SK-N-SH (cell line): ENCODE data around the gene ITGAE. TPM values are rescaled to one million over a fixed set of nuclear protein-coding genes. Genes with fewer than 3 reads are reported as not detected.

Source experiments
- CTCF ChIA-PET: fragments of 300-600, 350-600 bp; formaldehyde crosslinking; extraction: SDS; loops from one replicate; lab custom pipeline; 2021; lab: Yijun Ruan, JAX
- POLR2A ChIA-PET: fragments of 350-600 bp; sonication (Branson Sonifier 250); formaldehyde crosslinking; extraction: SDS; loops from one replicate; lab custom pipeline; 2020; ENCODE audit warnings: antibody characterized with exemption, inconsistent platforms; lab: Yijun Ruan, JAX
- DNase-seq: peaks from one replicate; pipeline ENCODE4 v3.0.0; 2012
- H2AFZ ChIP-seq: fragments of 200-600 bp; sonication (generic); 2 replicates; pipeline ENCODE4 v1.8.1; 2016; ENCODE audit warnings: antibody characterized with exemption, mild to moderate bottlenecking, low read depth
- H3F3A ChIP-seq: fragments of 200-600 bp; sonication (generic); replicated peaks from 2 replicates; pipeline ENCODE3; 2016; ENCODE audit warnings: antibody characterized with exemption, mild to moderate bottlenecking; ENCODE audit not compliant: insufficient read depth
- H3K27ac ChIP-seq, 2 experiments: fragments of 200-500 bp in 1 of 2; fragments of 200-600 bp in 1 of 2; sonication (Bioruptor generic) in 1 of 2; sonication (generic), shearing (Covaris generic) in 1 of 2; 2 replicates each; pipeline versions ENCODE4 v1.5.1 to v1.6.1; 2014 to 2016; ENCODE audit warnings: low read depth in 2 of 2, inconsistent platforms in 1 of 2, low read length in 1 of 2, mild to moderate bottlenecking in 1 of 2, mixed read lengths in 1 of 2
- H3K27me3 ChIP-seq: fragments of 200-600 bp; sonication (generic), shearing (Covaris generic); 2 replicates; pipeline ENCODE4 v1.6.1; 2016; ENCODE audit warnings: mixed run types; ENCODE audit not compliant: insufficient read depth
- H3K36me3 ChIP-seq, 2 experiments: fragments of 200-500 bp in 1 of 2; fragments of 200-600 bp in 1 of 2; sonication (Bioruptor generic) in 1 of 2; sonication (generic) in 1 of 2; replicated peaks in 1 of 2; 2 replicates each; pipeline versions ENCODE3 to v1.5.1; 2014 to 2016; ENCODE audit warnings: low read length in 1 of 2, mild to moderate bottlenecking in 1 of 2; ENCODE audit not compliant: insufficient read depth in 2 of 2, control insufficient read depth in 1 of 2
- H3K4me1 ChIP-seq, 2 experiments: fragments of 200-500 bp in 1 of 2; fragments of 200-600 bp in 1 of 2; sonication (Bioruptor generic) in 1 of 2; sonication (generic), shearing (Covaris generic) in 1 of 2; 2 replicates each; pipeline versions ENCODE4 v1.5.1 to v1.6.1; 2014 to 2016; ENCODE audit warnings: low read depth in 1 of 2, low read length in 1 of 2, mixed run types in 1 of 2; ENCODE audit not compliant: insufficient read depth in 2 of 2, control insufficient read depth in 1 of 2
- H3K4me2 ChIP-seq: fragments of 200-600 bp; sonication (generic), shearing (Covaris generic); 2 replicates; pipeline ENCODE4 v1.6.1; 2017; ENCODE audit warnings: mixed run types
- H3K4me3 ChIP-seq, 2 experiments: fragments of 200-500 bp in 1 of 2; fragments of 200-600 bp in 1 of 2; sonication (Bioruptor generic) in 1 of 2; sonication (generic), shearing (Covaris generic) in 1 of 2; 2 replicates each; pipeline versions ENCODE4 v1.5.1 to v1.8.1; 2014 to 2016; ENCODE audit warnings: low read depth in 2 of 2, inconsistent platforms in 1 of 2, low read length in 1 of 2, mild to moderate bottlenecking in 1 of 2, mixed read lengths in 1 of 2, moderate library complexity in 1 of 2
- H3K79me2 ChIP-seq: fragments of 200-600 bp; sonication (generic); 2 replicates; pipeline ENCODE4 v1.8.1; 2017; ENCODE audit warnings: mild to moderate bottlenecking; ENCODE audit not compliant: insufficient read depth
- H3K9ac ChIP-seq: fragments of 200-600 bp; sonication (generic); 2 replicates; pipeline ENCODE4 v1.6.1; 2017; ENCODE audit warnings: mixed run types
- H3K9me2 ChIP-seq: fragments of 200-600 bp; sonication (generic); 2 replicates; pipeline ENCODE4 v1.6.1; 2017; ENCODE audit warnings: mixed run types
- H3K9me3 ChIP-seq: fragments of 200-600 bp; sonication (generic); 2 replicates; pipeline ENCODE4 v1.6.1; 2017; ENCODE audit warnings: mixed run types, mild to moderate bottlenecking, moderate library complexity
- H4K20me1 ChIP-seq: fragments of 200-600 bp; sonication (generic); 2 replicates; pipeline ENCODE4 v1.6.1; 2017; ENCODE audit warnings: mild to moderate bottlenecking, mixed run types; ENCODE audit not compliant: insufficient read depth
- CHD2 ChIP-seq: fragments of 150-350 bp; IDR thresholded peaks from 2 replicates; pipeline ENCODE4 v1.6.1; 2018; ENCODE audit warnings: low read length; ENCODE audit not compliant: partially characterized antibody
- ELF1 ChIP-seq: IDR thresholded peaks from 2 replicates; pipeline ENCODE4 v1.4.0; 2012
- EP300 ChIP-seq, 2 experiments: IDR thresholded peaks; 2 replicates each; pipeline versions ENCODE4 v1.4.0 to v1.6.1; 2012; ENCODE audit warnings: borderline replicate concordance in 1 of 2, low read depth in 1 of 2, low read length in 1 of 2
- EZH2phosphoT487 ChIP-seq: fragments of 200-600 bp; sonication (generic); IDR thresholded peaks from 2 replicates; pipeline ENCODE4 v1.6.1; 2017; ENCODE audit warnings: low read depth, mixed run types, mild to moderate bottlenecking, antibody characterized with exemption, moderate library complexity, borderline replicate concordance
- FOXJ3 ChIP-seq: sonication (generic); formaldehyde crosslinking; IDR thresholded peaks from 2 replicates; pipeline ENCODE4 v1.5.1; 2020; ENCODE audit warnings: mild to moderate bottlenecking, missing genetic modification reagents
- GABPA ChIP-seq: IDR thresholded peaks from 2 replicates; pipeline ENCODE4 v1.4.0; 2012; ENCODE audit warnings: low read depth, mild to moderate bottlenecking
- IRF3 ChIP-seq: fragments of 150-350 bp; IDR thresholded peaks from 2 replicates; pipeline ENCODE4 v1.6.1; 2016; ENCODE audit warnings: mild to moderate bottlenecking, low read depth, low read length
- JUND ChIP-seq: IDR thresholded peaks from 2 replicates; pipeline ENCODE4 v1.4.0; 2012
- MEF2A ChIP-seq: IDR thresholded peaks from 2 replicates; pipeline ENCODE4 v1.4.0; 2012; ENCODE audit warnings: low read depth, borderline replicate concordance
- MXI1 ChIP-seq: IDR thresholded peaks from 2 replicates; pipeline ENCODE4 v1.6.1; 2012; ENCODE audit warnings: mild to moderate bottlenecking, low read depth, low read length, improper control_type of control experiment
- NRF1 ChIP-seq: IDR thresholded peaks from 2 replicates; pipeline ENCODE4 v1.6.1; 2012; ENCODE audit warnings: low read depth, mild to moderate bottlenecking, low read length
- REST ChIP-seq: IDR thresholded peaks from 2 replicates; pipeline ENCODE4 v1.6.1; 2012; ENCODE audit warnings: mild to moderate bottlenecking, low read depth, low read length, moderate library complexity
- RFX5 ChIP-seq: IDR thresholded peaks from 2 replicates; pipeline ENCODE4 v1.6.1; 2012; ENCODE audit warnings: mild to moderate bottlenecking, improper control_type of control experiment, low read length
- SIN3A ChIP-seq: IDR thresholded peaks from 2 replicates; pipeline ENCODE4 v1.6.1; 2012; ENCODE audit warnings: low read depth, mild to moderate bottlenecking, low read length, moderate library complexity, borderline replicate concordance
- SMC3 ChIP-seq: IDR thresholded peaks from 2 replicates; pipeline ENCODE4 v1.6.1; 2012; ENCODE audit warnings: low read depth, low read length, improper control_type of control experiment
- TCF12 ChIP-seq: IDR thresholded peaks from 2 replicates; pipeline ENCODE4 v1.4.0; 2012
- TEAD4 ChIP-seq: IDR thresholded peaks from 2 replicates; pipeline ENCODE4 v1.4.0; 2012; ENCODE audit warnings: mild to moderate bottlenecking, borderline replicate concordance; ENCODE audit not compliant: insufficient read depth
- USF2 ChIP-seq: fragments of 150-350 bp; IDR thresholded peaks from 2 replicates; pipeline ENCODE4 v1.6.1; 2017; ENCODE audit warnings: antibody characterized with exemption, low read length, low read depth, borderline replicate concordance
- YY1 ChIP-seq: IDR thresholded peaks from 2 replicates; pipeline ENCODE4 v1.4.0; 2012; ENCODE audit warnings: low read depth, mild to moderate bottlenecking
- ZBTB33 ChIP-seq: IDR thresholded peaks from 2 replicates; pipeline ENCODE4 v1.4.0; 2012; ENCODE audit warnings: low read depth, borderline replicate concordance
- WGBS: methylation state at CpG from one replicate; pipeline ENCODE4 v1.1.6; 2017; ENCODE audit warnings: low lambda C conversion rate; 5-methylcytosine and 5-hydroxymethylcytosine counted together
- polyA plus RNA-seq, 3 experiments: library from polyadenylated mRNA; depleted of rRNA; stranded (reverse); fragments of >200 nt; gene quantifications; 2 replicates each; pipeline ENCODE4 v1.2.3, GENCODE V29; 2012

ITGAE gene
- polyA plus RNA-seq, 1 of the 3 experiments (the other 2 are of a cell fraction) = 56.7 TPM

- POLR2A ChIA-PET = no interaction called here
- Histone ChIP-seq H3K4me3 (no peak overlapping the region), H3K27me3 (no peaks in the 10 kb centered on the region)
- DNase-seq = no peak
- TF ChIP-seq TEAD4 (no peak), EZH2phosphoT487 (no peak), FOXJ3 (no peak), EP300 (IDR thresholded peaks at IDR 0.05; ENCODE audit: borderline replicate concordance in 1 of 2, low read depth in 1 of 2, low read length in 1 of 2) (no peak), REST (no peak), IRF3 (no peak), YY1 (no peak), TCF12 (no peak), SIN3A (no peak), ZBTB33 (no peak), JUND (no peak), CHD2 (no peak), RFX5 (no peak), USF2 (no peak), MEF2A (no peak), MXI1 (no peak), GABPA (no peak), NRF1 (no peak), ELF1 (no peak), SMC3 (no peak)
- TF ChIP-seq, all 33 proteins: peak for 0
- Histone ChIP-seq H3K9me3 (no peaks in the 10 kb centered on the region), H3K4me2 (no peak overlapping the region), H3K4me1 (peaks cover 6 to 18% of the 10 kb centered on the region in 2 experiments; a peak in 3 of 4 replicates), H2AFZ (no peak overlapping the region), H3K27ac (no peak overlapping the region), H4K20me1 (no peaks in the 10 kb centered on the region), H3K9ac (no peak overlapping the region), H3K9me2 (no peaks in the 10 kb centered on the region), H3K36me3 (peaks cover 42 to 47% of the 10 kb centered on the region in 2 experiments), H3K79me2 (peaks cover 17% of the 10 kb centered on the region), H3F3A (peaks cover 12% of the 10 kb centered on the region)
- 92% methylated on average over 4 of the region's 4 CpGs for WGBS
- CTCF ChIA-PET = interaction anchor here (1.7 to 2.2 kb wide), 2 partner anchors 19 to 36 kb away, joined by 4 to 7 read pairs; no protein-coding TSS in a partner anchor
Observed at GRCh38 chr17:3718201-3718600, 82.8 kb downstream of the ITGAE start.
